Liver (tissue), 9 donors: ENCODE measurements around the gene MAL. TPM values are rescaled to one million over a fixed set of nuclear protein-coding genes. Genes with fewer than 3 reads are reported as not detected.
A peak's percentile ranks its signal among the peaks of the same experiment; 100 is the strongest.

Source experiments
- DNase-seq: peaks from one replicate; pipeline ENCODE4 v3.0.0-alpha.2; 2017; ENCODE audit warnings: low spot score
- H3K27ac ChIP-seq, 2 donors: one replicate each; pipeline ENCODE4 v1.7.0; 2013; ENCODE audit warnings: inconsistent platforms in 2 of 2, low read length in 2 of 2, control low read depth in 1 of 2, low read depth in 1 of 2, mild to moderate bottlenecking in 1 of 2
- H3K27me3 ChIP-seq, 4 donors: one replicate each; pipeline versions ENCODE4 v1.6.1 to v1.7.0; 2013; ENCODE audit warnings: low read length in 3 of 4, inconsistent platforms in 1 of 4, mild to moderate bottlenecking in 1 of 4, moderate library complexity in 1 of 4; ENCODE audit not compliant: control insufficient read depth in 4 of 4, insufficient read depth in 4 of 4
- H3K36me3 ChIP-seq, 4 donors: one replicate each; pipeline versions ENCODE4 v1.6.1 to v1.7.0; 2013; ENCODE audit warnings: low read length in 3 of 4, mild to moderate bottlenecking in 3 of 4, low read depth in 1 of 4, moderate library complexity in 1 of 4; ENCODE audit not compliant: control insufficient read depth in 4 of 4, insufficient read depth in 3 of 4
- H3K4me1 ChIP-seq, 4 donors: one replicate each; pipeline versions ENCODE4 v1.6.1 to v1.7.0; 2013; ENCODE audit warnings: low read length in 3 of 4, mild to moderate bottlenecking in 3 of 4, moderate library complexity in 1 of 4; ENCODE audit not compliant: control insufficient read depth in 4 of 4, insufficient read depth in 4 of 4
- H3K4me3 ChIP-seq, 3 donors: one replicate each; pipeline versions ENCODE4 v1.6.1 to v1.7.0; 2013; ENCODE audit warnings: low read length in 3 of 3, control low read depth in 1 of 3, low read depth in 1 of 3, mild to moderate bottlenecking in 1 of 3
- H3K9ac ChIP-seq, 2 donors: one replicate each; pipeline ENCODE4 v1.7.0; 2013; ENCODE audit warnings: low read length in 2 of 2, mild to moderate bottlenecking in 2 of 2, moderate library complexity in 2 of 2, control low read depth in 1 of 2, low read depth in 1 of 2
- H3K9me3 ChIP-seq, 4 donors: one replicate each; pipeline versions ENCODE4 v1.6.1 to v1.7.0; 2013; ENCODE audit warnings: low read length in 3 of 4; ENCODE audit not compliant: control insufficient read depth in 4 of 4
- ATF3 ChIP-seq: IDR thresholded peaks from 2 replicates; pipeline ENCODE4 v1.6.1; 2016; ENCODE audit warnings: antibody characterized with exemption
- CTCF ChIP-seq: fragments of 150-350 bp; IDR thresholded peaks from 2 replicates; pipeline ENCODE4 v1.5.1; 2017; ENCODE audit warnings: improper control_type of control experiment, low read depth, low read length; ENCODE audit not compliant: missing input control
- EGR1 ChIP-seq, 2 donors: IDR thresholded peaks; 2 replicates each; pipeline ENCODE4 v1.6.1; 2016 to 2018; ENCODE audit warnings: antibody characterized with exemption in 2 of 2, low read depth in 2 of 2
- FOXA2 ChIP-seq: IDR thresholded peaks from 2 replicates; pipeline ENCODE4 v1.6.1; 2016; ENCODE audit warnings: antibody characterized with exemption
- GABPA ChIP-seq, 2 donors: IDR thresholded peaks in 1 of 2; conservative IDR thresholded peaks in 1 of 2; 2 replicates each; pipeline ENCODE4 v1.6.1; 2016; ENCODE audit warnings: antibody characterized with exemption in 2 of 2, mild to moderate bottlenecking in 1 of 2, moderate library complexity in 1 of 2
- HNF4G ChIP-seq: IDR thresholded peaks from 2 replicates; pipeline ENCODE4 v1.6.1; 2016; ENCODE audit warnings: antibody characterized with exemption
- JUND ChIP-seq, 2 donors: IDR thresholded peaks; 2 replicates each; pipeline ENCODE4 v1.6.1; 2016; ENCODE audit warnings: antibody characterized with exemption in 2 of 2
- MAX ChIP-seq: IDR thresholded peaks from 2 replicates; pipeline ENCODE4 v1.6.1; 2016; ENCODE audit warnings: antibody characterized with exemption
- NR2F2 ChIP-seq: IDR thresholded peaks from 2 replicates; pipeline ENCODE4 v1.6.1; 2016; ENCODE audit warnings: antibody characterized with exemption
- RAD21 ChIP-seq, 2 donors: IDR thresholded peaks; 2 replicates each; pipeline ENCODE4 v1.6.1; 2016; ENCODE audit warnings: antibody characterized with exemption in 2 of 2, mild to moderate bottlenecking in 2 of 2
- RXRA ChIP-seq, 2 donors: IDR thresholded peaks; 2 replicates each; pipeline ENCODE4 v1.6.1; 2017 to 2018; ENCODE audit warnings: antibody characterized with exemption in 2 of 2, mild to moderate bottlenecking in 1 of 2
- SP1 ChIP-seq: IDR thresholded peaks from 2 replicates; pipeline ENCODE4 v1.6.1; 2018; ENCODE audit warnings: antibody characterized with exemption, mild to moderate bottlenecking
- YY1 ChIP-seq: IDR thresholded peaks from 2 replicates; pipeline ENCODE4 v1.6.1; 2016; ENCODE audit warnings: antibody characterized with exemption, mild to moderate bottlenecking
- ZBTB33 ChIP-seq: IDR thresholded peaks from 2 replicates; pipeline ENCODE4 v1.6.1; 2016; ENCODE audit warnings: antibody characterized with exemption
- WGBS: extraction: QIAGEN DNeasy Blood & Tissue Kit; methylation state at CpG from one replicate; pipeline ENCODE4 v1.1.7; 2013; 5-methylcytosine and 5-hydroxymethylcytosine counted together
- polyA plus RNA-seq, 2 donors: library from polyadenylated mRNA; stranded (reverse) in 1 of 2; unstranded in 1 of 2; fragments of 200-250 nt in 1 of 2; fragments of >200 nt in 1 of 2; fragmentation: Nextera tagmentation in 1 of 2; extraction: Ambion mirVana in 1 of 2; gene quantifications; one replicate each; pipeline versions ENCODE4 v1.2.1 to v1.2.3, GENCODE V29; 2013 to 2015
- total RNA-seq, 2 donors: library from RNA; depleted of rRNA; stranded (reverse); fragments of >200 nt; gene quantifications; one replicate each; pipeline ENCODE4 v1.2.3, GENCODE V29; 2014
- donor health status: healthy.
- donor health status: healthy.
- donor health status: healthy.
- donor health status: healthy.
- donor health status: healthy.

The MAL gene
- total and polyA plus RNA-seq, 4 donors = 0.51 TPM; not detected in 3

GRCh38 chr2:95022309-95023221, 2.9 kb upstream of the MAL start:
- TF ChIP-seq YY1 (no peak), FOXA2 (no peak), EGR1 (IDR thresholded peaks at IDR 0.05; ENCODE audit: low read depth in 2 of 2) (no peak), RXRA (IDR thresholded peaks at IDR 0.05) (no peak), CTCF (peak; percentile 86), HNF4G (no peak), RAD21 (IDR thresholded peaks at IDR 0.05) (peak; percentile 74 to 81), JUND (IDR thresholded peaks at IDR 0.05) (no peak)
- Histone ChIP-seq H3K27ac (no peak overlapping the region), H3K4me3 (no peak overlapping the region), H3K9me3 (no peaks in the 10 kb centered on the region), H3K27me3 (peaks cover 4 to 12% (median 6%) of the 10 kb centered on the region in 4 donors), H3K4me1 (peaks cover 0 to 19% (median 10%) of the 10 kb centered on the region in 4 donors), H3K36me3 (no peaks in the 10 kb centered on the region), H3K9ac (no peak overlapping the region)
- WGBS = 25% methylated on average over 15 of the region's 15 CpGs
- peak; percentile 77 for DNase-seq

GRCh38 chr2:95023222-95023597, 2.3 kb upstream of the MAL start:
- peaks cover 4 to 12% (median 6%) of the 10 kb centered on the region in 4 donors for H3K27me3 ChIP-seq

GRCh38 chr2:95024371-95024770, 1.1 kb upstream of the MAL start:
- H3K9ac ChIP-seq = no peak overlapping the region
- no peaks in the 10 kb centered on the region for H3K36me3 ChIP-seq
- peaks cover 0 to 19% (median 10%) of the 10 kb centered on the region in 4 donors for H3K4me1 ChIP-seq
- no peaks in the 10 kb centered on the region for H3K9me3 ChIP-seq
- TF ChIP-seq MAX (no peak), YY1 (no peak), GABPA (IDR thresholded peaks at IDR 0.05 in 1 of 2, conservative IDR thresholded peaks at IDR 0.05 in 1 of 2) (no peak), SP1 (no peak), RXRA (IDR thresholded peaks at IDR 0.05) (no peak), EGR1 (IDR thresholded peaks at IDR 0.05; ENCODE audit: low read depth in 2 of 2) (no peak), ATF3 (no peak), FOXA2 (no peak), NR2F2 (no peak), RAD21 (IDR thresholded peaks at IDR 0.05) (no peak), ZBTB33 (no peak)
- WGBS = 73% methylated on average over 11 of the region's 11 CpGs
- H3K4me3 ChIP-seq = no peak overlapping the region
- no peak overlapping the region for H3K27ac ChIP-seq
- peaks cover 4 to 12% (median 6%) of the 10 kb centered on the region in 4 donors for H3K27me3 ChIP-seq
- DNase-seq = no peak

More at GRCh38 chr2:95023222-95023597, 2.3 kb upstream of the MAL start:
- no peak for DNase-seq
- Histone ChIP-seq H3K36me3 (no peaks in the 10 kb centered on the region), H3K27ac (no peak overlapping the region), H3K9me3 (no peaks in the 10 kb centered on the region), H3K9ac (no peak overlapping the region), H3K4me1 (peaks cover 0 to 19% (median 10%) of the 10 kb centered on the region in 4 donors), H3K4me3 (no peak overlapping the region)
- WGBS = 42% methylated on average over 2 of the region's 2 CpGs
- no peak for TF ChIP-seq EGR1 (IDR thresholded peaks at IDR 0.05; ENCODE audit: low read depth in 2 of 2)
- no peak for TF ChIP-seq HNF4G
- TF ChIP-seq ATF3 = no peak
- TF ChIP-seq RXRA (IDR thresholded peaks at IDR 0.05) = no peak
- peak in 1 of 2 donors; percentile 9 for TF ChIP-seq RAD21 (IDR thresholded peaks at IDR 0.05)
